HG02623 (cell line): ENCODE data around the gene NDEL1.

Source experiments
- ATAC-seq: cut with Tn5 transposase; IDR thresholded peaks from one replicate; pipeline ENCODE4 v1.9.1; 2021; ENCODE audit warnings: moderate library complexity; ENCODE audit not compliant: unreplicated experiment

Gene NDEL1

GRCh38 chr17:8455665-8456209 is 20.1 kb downstream of the NDEL1 start:
- no peak for ATAC-seq

- ATAC-seq, result no peak
Measured at GRCh38 chr17:8458128-8458527, 22.4 kb downstream of the NDEL1 start.

GRCh38 chr17:8459107-8459506 is 23.4 kb downstream of the NDEL1 start:
- ATAC-seq, result no peak

- ATAC-seq, result no peak
Measured at GRCh38 chr17:8459831-8460230, 24.1 kb downstream of the NDEL1 start.

- no peak for ATAC-seq
Measured at GRCh38 chr17:8462564-8462963, 26.9 kb downstream of the NDEL1 start.

- ATAC-seq, result no peak
Measured at GRCh38 chr17:8463099-8463498, 27.4 kb downstream of the NDEL1 start.

- no peak for ATAC-seq
Measured at GRCh38 chr17:8464941-8465340, 29.3 kb downstream of the NDEL1 start.

- ATAC-seq, result no peak
Measured at GRCh38 chr17:8465356-8465755, 29.7 kb downstream of the NDEL1 start.

GRCh38 chr17:8465759-8466158 is 30.1 kb downstream of the NDEL1 start:
- no peak for ATAC-seq

- no peak for ATAC-seq
Measured at GRCh38 chr17:8466456-8466855, 30.8 kb downstream of the NDEL1 start.

GRCh38 chr17:8466873-8467272 is 31.2 kb downstream of the NDEL1 start:
- no peak for ATAC-seq

- no peak for ATAC-seq
Measured at GRCh38 chr17:8467527-8467926, 31.8 kb downstream of the NDEL1 start.

- ATAC-seq, result no peak
Measured at GRCh38 chr17:8468127-8468526, 32.4 kb downstream of the NDEL1 start.

- ATAC-seq, result no peak
Measured at GRCh38 chr17:8468980-8469379, 33.3 kb downstream of the NDEL1 start.

- ATAC-seq, result no peak
Measured at GRCh38 chr17:8469964-8470363, 34.3 kb downstream of the NDEL1 start.

GRCh38 chr17:8470447-8471047 is 34.9 kb downstream of the NDEL1 start:
- no peak for ATAC-seq

- no peak for ATAC-seq
Measured at GRCh38 chr17:8472663-8473062, 37.0 kb downstream of the NDEL1 start.

- no peak for ATAC-seq
Measured at GRCh38 chr17:8473451-8474192, 37.9 kb downstream of the NDEL1 start.

GRCh38 chr17:8474826-8475225 is 39.1 kb downstream of the NDEL1 start:
- no peak for ATAC-seq

- ATAC-seq, result no peak
Measured at GRCh38 chr17:8475227-8475626, 39.5 kb downstream of the NDEL1 start.

GRCh38 chr17:8475781-8476180 is 40.1 kb downstream of the NDEL1 start:
- no peak for ATAC-seq

- ATAC-seq, result no peak
Measured at GRCh38 chr17:8476741-8477140, 41.1 kb downstream of the NDEL1 start.
